ENCODE data around the gene MEOX1.

MEOX1 gene

DNA sequence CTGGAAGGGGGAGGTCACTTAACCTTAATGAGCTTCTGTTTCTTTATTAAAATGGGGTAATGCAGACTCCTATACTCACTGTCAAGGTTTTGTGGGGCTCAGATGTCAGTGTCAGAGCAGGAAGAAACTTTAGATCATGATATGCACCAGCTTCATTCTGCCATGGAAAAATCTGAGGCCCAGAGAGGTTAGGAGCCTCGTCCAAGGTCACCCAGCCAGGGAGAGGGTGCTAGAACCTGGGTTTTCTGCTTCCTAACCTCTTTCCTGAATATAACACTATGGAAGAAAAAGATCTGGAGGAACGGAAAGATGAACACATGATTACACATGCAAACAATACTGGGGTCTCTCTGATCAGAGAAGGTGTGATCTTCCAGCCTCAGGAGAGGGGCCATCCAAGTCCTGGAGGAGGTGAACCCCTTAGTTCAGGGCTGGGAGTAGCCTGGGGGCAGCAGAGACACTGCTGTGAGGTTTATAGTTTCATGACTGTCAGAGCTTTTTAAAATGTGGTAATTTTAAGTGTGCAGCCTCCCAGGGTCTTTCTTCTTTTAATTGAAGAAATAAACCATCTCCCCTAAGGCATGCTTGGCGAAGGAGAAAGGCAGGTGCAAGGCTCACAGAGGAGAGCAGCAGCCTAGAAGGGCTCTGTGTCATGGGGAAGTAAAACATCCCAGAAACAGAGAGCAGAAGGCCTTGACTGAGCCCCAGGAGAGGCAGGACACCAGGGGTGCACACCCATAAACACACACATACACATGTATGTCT, 10.2 kb upstream of the MEOX1 start:
- DNase-seq (ENCODE audit: low read depth) = no peak
- TF ChIP-seq, protein P1, sequence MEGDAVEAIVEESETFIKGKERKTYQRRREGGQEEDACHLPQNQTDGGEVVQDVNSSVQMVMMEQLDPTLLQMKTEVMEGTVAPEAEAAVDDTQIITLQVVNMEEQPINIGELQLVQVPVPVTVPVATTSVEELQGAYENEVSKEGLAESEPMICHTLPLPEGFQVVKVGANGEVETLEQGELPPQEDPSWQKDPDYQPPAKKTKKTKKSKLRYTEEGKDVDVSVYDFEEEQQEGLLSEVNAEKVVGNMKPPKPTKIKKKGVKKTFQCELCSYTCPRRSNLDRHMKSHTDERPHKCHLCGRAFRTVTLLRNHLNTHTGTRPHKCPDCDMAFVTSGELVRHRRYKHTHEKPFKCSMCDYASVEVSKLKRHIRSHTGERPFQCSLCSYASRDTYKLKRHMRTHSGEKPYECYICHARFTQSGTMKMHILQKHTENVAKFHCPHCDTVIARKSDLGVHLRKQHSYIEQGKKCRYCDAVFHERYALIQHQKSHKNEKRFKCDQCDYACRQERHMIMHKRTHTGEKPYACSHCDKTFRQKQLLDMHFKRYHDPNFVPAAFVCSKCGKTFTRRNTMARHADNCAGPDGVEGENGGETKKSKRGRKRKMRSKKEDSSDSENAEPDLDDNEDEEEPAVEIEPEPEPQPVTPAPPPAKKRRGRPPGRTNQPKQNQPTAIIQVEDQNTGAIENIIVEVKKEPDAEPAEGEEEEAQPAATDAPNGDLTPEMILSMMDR (IDR thresholded peaks at IDR 0.05; ENCODE audit: low read depth, low read length, missing control alignments) = no peak

DNA sequence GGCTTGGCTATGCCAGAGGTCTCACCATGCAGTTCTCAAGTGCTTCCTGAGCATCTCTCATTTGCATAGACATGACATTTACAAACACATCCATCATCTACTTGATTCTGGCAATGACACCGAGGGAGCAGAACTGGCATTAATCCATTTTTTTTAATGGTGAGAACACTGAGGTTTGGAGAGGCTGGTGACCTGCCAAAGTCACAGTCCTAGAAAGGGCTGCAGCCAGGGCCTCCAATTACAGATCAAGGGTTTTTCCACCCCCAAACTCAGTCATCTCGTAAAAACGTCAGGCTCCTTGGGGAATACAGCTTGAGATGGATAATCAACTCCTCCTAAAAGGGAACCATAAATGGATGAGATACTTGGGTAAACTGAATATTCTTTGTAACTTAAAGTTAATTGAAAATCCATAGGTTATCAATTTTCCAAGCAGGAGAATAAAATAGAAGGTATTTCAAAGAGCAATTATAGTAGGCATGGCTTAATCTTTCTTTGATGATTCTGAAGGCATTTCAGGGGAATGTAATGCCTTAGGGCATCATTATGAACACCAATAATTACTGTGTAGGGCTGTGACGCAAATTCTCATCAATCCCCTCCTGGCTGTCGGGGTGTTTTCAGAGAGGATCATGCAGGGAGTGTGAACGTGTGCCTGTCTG, 9.4 kb upstream of the MEOX1 start:
- TF ChIP-seq, protein P1 (IDR thresholded peaks at IDR 0.05; ENCODE audit: low read depth, low read length, missing control alignments) = no peak
- H3K4me3 ChIP-seq (ENCODE audit: low read depth, low read length) = no peak overlapping the region
- DNase-seq (ENCODE audit: low read depth) = no peak

More for the DNA sequence above, 10.2 kb upstream of the MEOX1 start:
- no peak overlapping the region for H3K4me3 ChIP-seq (ENCODE audit: low read depth, low read length)

DNA sequence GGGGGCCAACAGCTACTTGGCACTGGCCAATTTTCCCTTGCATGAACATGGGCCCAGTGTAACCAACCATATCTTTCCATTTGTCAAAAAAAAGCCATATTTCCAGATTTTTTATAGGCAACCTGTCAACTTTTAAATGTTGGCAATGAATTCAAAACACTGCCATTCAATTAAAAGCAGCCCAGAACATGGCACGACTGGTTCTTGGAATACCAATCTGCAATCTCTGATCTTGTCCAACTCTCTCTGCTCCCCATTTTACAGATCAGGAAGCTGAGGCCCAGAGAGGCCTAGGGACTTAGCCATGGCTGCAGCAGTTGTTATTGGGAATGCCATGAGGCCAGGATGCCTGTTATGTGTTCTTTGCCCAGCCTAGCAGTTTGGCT, 8.9 kb upstream of the MEOX1 start:
- no peak for DNase-seq (ENCODE audit: low read depth)
- TF ChIP-seq, protein P1 (IDR thresholded peaks at IDR 0.05; ENCODE audit: low read depth, low read length, missing control alignments) = no peak
- H3K4me3 ChIP-seq (ENCODE audit: low read depth, low read length) = no peak overlapping the region

DNA sequence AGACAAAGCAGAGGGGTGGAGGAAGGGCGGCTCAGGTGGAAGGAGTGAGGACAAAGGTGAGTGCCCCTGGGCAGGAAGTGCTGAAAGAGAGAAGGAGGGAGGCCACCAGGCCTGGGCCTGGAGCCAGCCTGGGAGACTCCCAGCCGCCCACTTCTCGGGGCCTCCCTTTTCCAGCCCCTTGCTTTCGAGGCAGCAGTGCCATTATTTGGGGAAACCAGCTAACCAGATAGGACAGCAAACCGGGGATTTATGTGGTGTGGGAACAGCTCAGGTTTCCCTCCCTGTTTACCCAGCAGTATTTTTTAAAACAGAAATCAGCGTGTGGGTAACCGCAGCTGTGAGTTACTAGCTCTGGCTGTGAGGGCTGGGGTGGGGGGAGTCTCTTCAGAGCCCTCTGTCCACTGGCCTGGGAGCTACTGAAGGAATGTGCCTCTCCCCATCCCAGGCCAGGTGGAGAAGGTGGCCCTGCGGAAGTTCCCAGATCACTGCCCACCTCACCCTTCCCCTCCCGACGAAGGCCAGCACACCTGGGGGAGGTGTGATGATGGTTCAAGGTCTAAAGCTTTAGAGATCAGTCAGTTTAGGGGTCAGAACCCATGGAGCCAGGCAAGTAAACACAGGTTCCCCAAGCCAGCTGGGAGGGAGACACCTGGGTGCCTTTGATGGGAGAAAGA, 8.4 kb upstream of the MEOX1 start:
- H3K4me3 ChIP-seq (ENCODE audit: low read depth, low read length) = no peak overlapping the region
- TF ChIP-seq, protein P1 (IDR thresholded peaks at IDR 0.05; ENCODE audit: low read depth, low read length, missing control alignments) = no peak
- no peak for DNase-seq (ENCODE audit: low read depth)

DNA sequence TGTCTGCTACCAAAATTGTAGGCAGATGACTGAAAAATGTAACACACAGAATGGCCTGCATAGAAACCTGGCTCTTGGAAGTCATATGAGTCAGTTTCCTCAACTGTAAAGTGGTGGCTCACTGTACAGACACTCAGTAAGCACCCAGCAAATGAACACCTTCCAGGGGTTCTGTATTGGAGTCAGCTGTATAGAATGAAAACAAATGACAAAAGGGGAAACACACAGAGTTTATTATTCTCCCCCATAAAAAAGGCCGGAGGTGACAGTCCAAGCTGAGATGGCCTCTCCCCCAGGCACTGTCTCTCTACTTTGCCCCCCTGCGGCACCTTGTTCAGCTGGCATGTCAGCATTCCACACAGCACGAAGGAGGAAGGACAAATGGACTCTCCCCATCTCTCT, 6.2 kb upstream of the MEOX1 start:
- DNase-seq (ENCODE audit: low read depth) = no peak
- TF ChIP-seq, protein P1 (IDR thresholded peaks at IDR 0.05; ENCODE audit: low read depth, low read length, missing control alignments) = no peak
- H3K4me3 ChIP-seq (ENCODE audit: low read depth, low read length) = no peak overlapping the region

DNA sequence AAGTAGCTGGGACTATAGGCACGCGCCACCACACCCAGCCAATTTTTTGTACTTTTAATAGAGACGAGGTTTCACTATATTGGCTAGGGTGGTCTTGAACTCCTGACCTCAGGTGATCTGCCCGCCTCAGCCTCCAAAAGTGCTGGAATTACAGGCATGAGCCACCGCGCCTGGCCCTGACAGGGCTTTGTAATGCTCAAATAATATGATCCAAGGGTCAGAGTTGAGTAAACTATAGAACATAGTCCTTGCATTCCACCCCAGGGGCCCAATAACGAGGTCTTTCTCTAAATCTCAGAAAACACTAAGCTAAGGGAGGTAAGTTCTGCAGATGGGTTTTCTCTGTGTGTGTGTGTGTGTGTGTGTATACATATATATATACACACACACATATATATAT, 5.8 kb upstream of the MEOX1 start:
- TF ChIP-seq, protein P1 (IDR thresholded peaks at IDR 0.05; ENCODE audit: low read depth, low read length, missing control alignments) = no peak
- H3K4me3 ChIP-seq (ENCODE audit: low read depth, low read length) = no peak overlapping the region
- no peak for DNase-seq (ENCODE audit: low read depth)

Measured in GM12864 (cell line).